HUES48 (cell line): ENCODE measurements around the gene ELAVL3.
"Not testable (repeated sequence)": the region's sequence is repeated elsewhere in the genome, so short reads cannot be mapped to it uniquely, and the experiment has no call there.

ENCODE experiments used
- H3K27ac ChIP-seq: one replicate; pipeline ENCODE4 v1.7.0; 2013; ENCODE audit warnings: low read depth, low read length, inconsistent platforms
- H3K27me3 ChIP-seq: 2 replicates; pipeline ENCODE4 v1.6.1; 2013; ENCODE audit warnings: mild to moderate bottlenecking, low read length; ENCODE audit not compliant: control insufficient read depth, insufficient read depth
- H3K36me3 ChIP-seq: 2 replicates; pipeline ENCODE4 v1.6.1; 2013; ENCODE audit warnings: low read length; ENCODE audit not compliant: control insufficient read depth, insufficient read depth
- H3K4me1 ChIP-seq: 2 replicates; pipeline ENCODE4 v1.6.1; 2013; ENCODE audit warnings: mild to moderate bottlenecking, low read length; ENCODE audit not compliant: control insufficient read depth, insufficient read depth
- H3K4me3 ChIP-seq: 2 replicates; pipeline ENCODE4 v1.5.1; 2013; ENCODE audit warnings: mild to moderate bottlenecking, low read depth, low read length
- H3K9ac ChIP-seq: 2 replicates; pipeline ENCODE4 v1.6.1; 2013; ENCODE audit warnings: mild to moderate bottlenecking, low read depth, low read length, moderate library complexity
- H3K9me3 ChIP-seq: 2 replicates; pipeline ENCODE4 v1.6.1; 2013; ENCODE audit warnings: low read length; ENCODE audit not compliant: control insufficient read depth, insufficient read depth

Gene ELAVL3

DNA sequence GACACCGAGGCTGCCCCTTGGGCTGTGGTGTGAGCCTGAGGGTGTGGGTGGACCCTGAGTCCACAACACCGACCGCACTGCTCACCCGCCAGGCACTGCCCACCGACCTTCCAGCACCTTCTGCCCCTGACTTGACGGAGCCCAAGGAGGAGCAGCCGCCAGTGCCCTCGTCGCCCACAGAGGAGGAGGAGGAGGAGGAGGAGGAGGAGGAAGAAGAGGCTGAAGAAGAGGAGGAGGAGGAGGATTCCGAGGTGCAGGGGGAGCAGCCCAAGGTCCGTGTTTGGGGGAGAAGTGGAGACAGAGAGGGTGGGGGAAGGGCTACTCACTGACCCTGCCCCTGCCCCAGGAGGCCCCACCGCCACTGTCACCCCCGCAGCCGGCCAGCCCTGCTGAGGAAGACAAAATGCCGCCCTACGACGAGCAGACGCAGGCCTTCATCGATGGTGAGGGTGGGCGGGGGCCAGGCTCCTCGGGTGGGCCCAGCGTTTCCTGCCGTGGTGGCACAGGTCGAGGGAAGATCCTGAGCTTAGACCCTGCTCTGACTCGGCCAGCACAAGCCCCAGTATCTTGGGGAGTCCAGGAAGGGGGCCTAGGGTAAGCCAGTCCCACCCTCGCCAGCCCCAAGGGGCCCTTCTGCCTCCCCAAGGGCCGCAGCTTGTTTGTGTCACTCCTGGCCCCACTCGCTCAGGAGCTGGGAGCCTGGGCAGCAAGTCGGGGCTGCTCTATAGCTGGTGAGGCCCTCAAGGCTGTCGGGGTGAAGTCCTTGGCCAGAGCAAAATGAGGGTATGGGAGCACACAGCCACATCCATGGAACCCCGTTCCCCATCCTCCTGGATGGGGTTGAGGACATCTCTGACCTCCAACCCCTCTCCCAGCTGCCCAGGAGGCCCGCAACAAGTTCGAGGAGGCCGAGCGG, 33.2 kb downstream of the ELAVL3 start:
- Histone ChIP-seq H3K9ac (no peak overlapping the region), H3K9me3 (no peaks in the 10 kb centered on the region), H3K4me3 (no peak overlapping the region), H3K27ac (no peak overlapping the region), H3K36me3 (peaks cover 70% of the 10 kb centered on the region), H3K4me1 (peaks cover 7% of the 10 kb centered on the region), H3K27me3 (no peaks in the 10 kb centered on the region)

DNA sequence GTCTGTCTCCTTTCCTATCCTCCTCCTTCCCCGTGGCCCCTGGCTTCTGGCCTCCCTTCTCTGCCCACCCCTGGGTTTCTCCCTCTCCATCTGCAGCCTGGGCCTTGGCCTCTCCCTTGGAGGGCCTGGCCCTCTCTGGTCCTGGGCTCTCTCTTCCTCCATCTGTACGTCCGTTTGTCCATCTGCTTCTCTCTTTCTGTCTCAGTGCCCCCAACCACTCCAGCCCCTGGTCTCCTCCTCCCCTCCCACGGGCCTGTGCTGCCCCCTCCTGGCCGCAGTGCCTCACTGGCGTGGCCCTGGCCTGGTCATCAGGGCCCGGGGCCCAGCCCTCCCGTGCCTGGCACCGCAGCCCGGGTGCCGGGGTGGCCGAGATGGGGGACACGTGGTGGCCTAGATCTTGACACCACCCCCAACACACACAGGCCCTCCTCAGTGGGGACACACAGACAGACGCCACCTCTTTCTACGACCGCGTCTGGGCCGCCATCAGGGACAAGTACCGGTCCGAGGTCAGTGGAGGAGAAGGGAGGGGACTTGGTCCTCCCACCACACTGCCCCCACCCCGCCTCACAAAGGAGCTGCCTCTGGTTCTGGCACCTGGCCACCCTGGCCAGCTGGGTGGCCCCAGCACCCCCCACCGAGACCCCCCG, 34.1 kb downstream of the ELAVL3 start:
- Histone ChIP-seq H3K4me3 (no peak overlapping the region), H3K27ac (no peak overlapping the region), H3K9me3 (no peaks in the 10 kb centered on the region), H3K9ac (no peak overlapping the region), H3K36me3 (peaks cover 79% of the 10 kb centered on the region), H3K4me1 (0 out of 2 replicates have a peak, but pooled peaks cover under 1% of the 10 kb centered on the region), H3K27me3 (no peaks in the 10 kb centered on the region)

DNA sequence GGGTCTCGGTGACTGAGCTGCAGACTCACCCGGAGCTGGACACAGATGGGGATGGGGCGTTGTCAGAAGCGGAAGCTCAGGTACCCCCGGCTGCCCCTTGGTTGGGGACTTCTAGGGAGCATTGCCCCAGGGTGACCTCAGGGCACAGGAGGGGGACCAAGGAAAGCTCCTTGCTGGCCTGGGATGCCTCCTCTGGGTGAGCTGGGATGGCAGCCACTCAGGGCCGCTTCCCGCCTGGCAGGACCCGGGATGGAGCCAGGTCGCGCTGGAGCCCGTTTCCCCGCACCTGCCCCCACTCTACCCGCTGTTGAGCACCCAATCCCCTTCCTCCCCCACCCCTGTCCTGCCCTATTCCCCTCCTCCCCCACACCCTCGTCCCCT, 34.6 kb downstream of the ELAVL3 start:
- Histone ChIP-seq H3K27me3 (no peaks in the 10 kb centered on the region), H3K4me3 (no peak overlapping the region), H3K4me1 (no peaks in the 10 kb centered on the region), H3K27ac (no peak overlapping the region), H3K9ac (no peak overlapping the region), H3K36me3 (peaks cover 84% of the 10 kb centered on the region), H3K9me3 (no peaks in the 10 kb centered on the region)

DNA sequence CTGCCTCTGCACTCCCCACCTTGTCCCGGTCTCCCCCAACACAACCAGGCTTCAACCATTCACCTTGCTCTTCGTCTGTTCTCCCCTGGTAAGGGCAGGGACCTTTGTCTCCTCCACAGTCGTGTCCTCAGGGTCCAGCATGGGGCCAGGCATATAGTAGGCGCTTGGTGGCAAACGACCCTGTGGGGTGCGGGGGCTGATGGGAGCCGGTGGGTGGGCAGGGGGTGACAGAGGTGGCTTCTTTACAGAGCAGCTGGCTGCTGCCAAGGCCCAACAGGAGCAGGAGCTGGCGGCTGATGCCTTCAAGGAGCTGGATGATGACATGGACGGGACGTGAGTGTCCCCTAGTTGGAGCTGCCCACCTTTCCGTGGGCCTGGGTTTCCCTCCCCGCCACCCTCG, 35.7 kb downstream of the ELAVL3 start:
- H3K27me3 ChIP-seq = no peaks in the 10 kb centered on the region
- no peaks in the 10 kb centered on the region for H3K9me3 ChIP-seq
- H3K4me1 ChIP-seq = no peaks in the 10 kb centered on the region
- no peak overlapping the region for H3K4me3 ChIP-seq
- H3K9ac ChIP-seq = no peak overlapping the region
- H3K36me3 ChIP-seq = peaks cover 90% of the 10 kb centered on the region
- H3K27ac ChIP-seq = no peak overlapping the region

DNA sequence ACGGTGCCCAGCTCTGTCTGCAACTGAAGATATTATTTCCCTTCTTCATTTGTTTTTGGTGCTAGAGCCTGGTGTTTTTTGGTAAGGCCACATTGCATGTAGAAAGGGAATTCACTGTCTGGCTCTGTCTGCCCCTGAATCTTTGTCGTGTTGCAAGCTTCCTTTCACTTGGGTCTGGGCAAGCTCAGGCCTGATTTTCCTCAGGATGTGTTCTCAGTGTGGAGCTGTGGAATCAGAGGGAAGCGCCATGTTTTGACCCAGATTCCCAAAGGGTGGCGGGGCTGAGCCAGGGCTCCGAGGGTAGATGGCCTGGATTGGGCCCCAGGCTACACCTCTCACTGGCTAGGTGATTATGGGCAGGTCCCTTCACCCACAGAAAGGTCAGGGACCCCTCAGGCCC, 36.8 kb downstream of the ELAVL3 start:
- no peaks in the 10 kb centered on the region for H3K9me3 ChIP-seq
- H3K36me3 ChIP-seq = peaks cover 90% of the 10 kb centered on the region
- no peak overlapping the region for H3K9ac ChIP-seq
- no peaks in the 10 kb centered on the region for H3K4me1 ChIP-seq
- H3K27ac ChIP-seq = no peak overlapping the region
- no peaks in the 10 kb centered on the region for H3K27me3 ChIP-seq
- no peak overlapping the region for H3K4me3 ChIP-seq

DNA sequence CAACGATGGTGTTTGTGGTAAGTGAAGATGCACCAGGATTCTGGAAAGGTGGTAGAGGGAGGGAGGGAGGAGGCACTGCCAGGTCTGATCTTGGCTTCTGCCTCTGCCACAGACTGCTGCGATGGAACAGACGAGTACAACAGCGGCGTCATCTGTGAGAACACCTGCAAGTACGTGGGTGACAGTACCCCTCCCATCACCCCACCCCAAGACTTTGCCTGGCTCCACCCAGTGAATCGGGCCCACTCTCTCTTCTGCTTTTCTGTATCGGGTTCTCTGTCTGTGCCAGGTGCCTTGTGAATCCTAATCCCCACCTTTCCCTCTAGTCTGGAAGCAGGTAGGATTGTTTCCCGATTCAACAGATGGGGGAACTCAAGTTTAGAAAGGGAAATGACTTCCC, 42.9 kb downstream of the ELAVL3 start:
- H3K27ac ChIP-seq = no peak overlapping the region
- peaks cover 62% of the 10 kb centered on the region for H3K36me3 ChIP-seq
- H3K27me3 ChIP-seq = no peaks in the 10 kb centered on the region
- H3K9ac ChIP-seq = no peak overlapping the region
- no peak overlapping the region for H3K4me3 ChIP-seq
- peaks cover 11% of the 10 kb centered on the region for H3K4me1 ChIP-seq
- H3K9me3 ChIP-seq = no peaks in the 10 kb centered on the region

DNA sequence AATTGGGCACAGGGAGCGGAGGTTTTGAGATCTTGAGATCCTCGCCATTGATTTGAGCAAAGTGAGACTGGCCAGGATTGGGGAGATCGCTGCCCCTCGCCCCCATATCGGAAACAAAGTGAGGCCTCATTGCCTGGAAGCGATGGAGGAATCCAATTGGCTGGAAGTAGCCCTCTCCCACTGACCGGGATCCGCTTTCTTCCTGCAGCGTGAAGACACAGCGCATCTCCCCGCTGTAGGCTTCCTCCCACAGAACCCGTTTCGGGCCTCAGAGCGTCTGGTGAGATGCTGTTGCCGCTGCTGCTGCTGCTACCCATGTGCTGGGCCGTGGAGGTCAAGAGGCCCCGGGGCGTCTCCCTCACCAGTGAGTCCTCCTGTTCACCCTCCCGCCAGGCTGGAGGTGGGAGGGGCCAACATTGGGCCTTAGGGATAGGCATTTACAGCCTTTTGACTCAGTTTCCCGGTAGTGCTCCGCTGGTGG, 45.0 kb downstream of the ELAVL3 start:
- Histone ChIP-seq H3K9me3 (no peaks in the 10 kb centered on the region), H3K4me1 (peaks cover 11% of the 10 kb centered on the region), H3K36me3 (peaks cover 41% of the 10 kb centered on the region), H3K9ac (peak overlapping the region; percentile 95), H3K27ac (peak overlapping the region; percentile 88), H3K4me3 (peak overlapping the region; percentile 96), H3K27me3 (no peaks in the 10 kb centered on the region)

DNA sequence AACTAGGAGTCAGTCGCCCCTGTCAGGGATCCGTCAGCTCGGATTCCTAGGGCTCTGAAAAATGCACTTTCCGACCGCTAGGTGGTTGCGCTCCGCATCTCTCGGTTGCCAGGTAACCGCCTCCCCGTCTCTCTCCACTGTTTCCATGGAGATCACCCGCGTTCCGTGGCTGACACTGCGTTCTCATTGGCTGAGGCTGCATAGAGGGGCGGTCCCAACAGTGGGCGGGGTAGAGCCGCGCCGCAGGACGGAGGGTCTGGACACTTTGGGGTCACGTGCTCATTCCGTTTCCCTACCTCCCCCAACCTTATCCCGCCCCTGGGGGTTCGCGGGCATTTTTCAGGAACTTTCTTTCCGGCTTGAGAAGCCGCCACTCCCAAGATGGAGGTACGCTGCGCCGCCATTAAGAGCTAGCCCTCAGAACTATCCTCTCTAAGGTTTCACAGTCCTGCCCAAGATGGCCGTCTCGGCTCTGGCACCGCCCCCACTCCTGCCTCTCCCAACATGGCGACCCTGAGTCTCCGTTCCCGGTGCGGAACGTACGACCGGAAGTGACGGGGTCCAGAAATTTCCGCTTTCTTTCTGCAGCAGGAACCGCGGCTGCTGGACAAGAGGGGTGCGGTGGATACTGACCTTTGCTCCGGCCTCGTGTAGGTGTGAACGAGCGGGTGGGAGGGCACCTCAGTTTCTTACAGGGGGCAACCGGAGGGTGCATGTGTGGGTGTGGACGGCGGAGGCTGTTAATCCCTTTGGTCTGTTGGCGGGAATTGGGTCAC, 45.6 kb downstream of the ELAVL3 start, which contains the start of the genes ODAD3 and PRKCSH:
Gene ODAD3, minus strand, starts transcription at position 65 of the 776 bp plus-strand sequence. CDS start 105 bp downstream, outside the sequence.
Gene PRKCSH, plus strand, starts transcription at position 579 of the 776 bp plus-strand sequence. CDS start 483 bp downstream, outside the sequence.
- Histone ChIP-seq H3K4me1 (peaks cover 11% of the 10 kb centered on the region), H3K9ac (peak within 1 kb of the TSS; percentile 95)

DNA sequence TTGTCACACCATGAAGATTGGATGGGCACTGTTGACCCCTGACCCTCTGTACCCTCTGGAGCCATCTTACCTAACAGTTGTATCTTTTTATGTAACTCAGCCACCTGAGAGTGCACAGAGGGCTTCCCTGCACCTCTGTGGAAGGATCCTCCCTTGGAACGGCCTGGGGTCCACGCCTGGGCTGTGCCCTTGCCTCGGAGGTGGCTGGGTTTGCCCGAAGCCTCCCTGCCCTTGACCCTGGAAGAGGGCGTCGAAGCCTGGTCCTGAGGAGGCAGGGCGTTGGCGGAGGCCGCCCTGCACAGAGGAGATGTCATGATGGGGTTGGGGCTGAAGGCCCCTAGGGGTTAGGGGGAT, 46.2 kb downstream of the ELAVL3 start:
- H3K27me3 ChIP-seq = no peaks in the 10 kb centered on the region
- H3K36me3 ChIP-seq = peaks cover 31% of the 10 kb centered on the region
- peak overlapping the region; percentile 58 for H3K4me3 ChIP-seq
- H3K9me3 ChIP-seq = no peaks in the 10 kb centered on the region
- peaks cover 11% of the 10 kb centered on the region for H3K4me1 ChIP-seq
- H3K27ac ChIP-seq = peak overlapping the region; percentile 13
- H3K9ac ChIP-seq = no peak overlapping the region

More for the DNA sequence above, 45.6 kb downstream of the ELAVL3 start, which contains the start of the genes ODAD3 and PRKCSH:
- Histone ChIP-seq H3K27me3 (no peaks in the 10 kb centered on the region), H3K4me3 (peak within 1 kb of the TSS; percentile 96), H3K27ac (peak within 1 kb of the TSS; percentile 88), H3K9me3 (no peaks in the 10 kb centered on the region), H3K36me3 (peaks cover 35% of the 10 kb centered on the region)

DNA sequence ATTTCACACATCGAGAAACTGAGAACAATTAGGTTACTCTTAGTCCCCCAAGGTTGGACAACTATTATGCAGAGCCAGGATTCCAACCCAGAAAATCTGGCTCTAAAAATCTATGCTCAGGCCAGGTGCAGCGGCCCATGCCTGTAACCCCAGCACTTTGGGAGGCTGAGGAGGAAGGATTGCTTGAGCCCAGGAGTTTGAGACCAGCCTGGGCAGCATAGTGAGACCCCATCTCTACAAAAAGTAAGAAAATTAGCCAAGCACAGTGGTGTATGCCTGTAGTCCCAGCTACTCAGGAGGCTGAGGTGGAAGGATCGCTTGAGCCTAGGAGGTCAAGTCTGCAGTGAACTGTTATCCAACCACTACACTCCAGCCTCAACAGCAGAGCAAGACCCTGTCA, 47.3 kb downstream of the ELAVL3 start:
- not testable (repeated sequence) for H3K4me3 ChIP-seq, H3K27ac ChIP-seq, H3K9me3 ChIP-seq, H3K9ac ChIP-seq, H3K27me3 ChIP-seq
- H3K4me1 ChIP-seq = peaks cover 11% of the 10 kb centered on the region
- H3K36me3 ChIP-seq = peaks cover 22% of the 10 kb centered on the region
